HepG2 (cell line): ENCODE measurements around the gene SLIT3. TPM values are rescaled to one million over a fixed set of nuclear protein-coding genes. Genes with fewer than 3 reads are reported as not detected.

Experiments used
- ATAC-seq: fragments of 200-7000 bp; cut with Tn5 transposase; 3 replicates; pipeline ENCODE4 v1.9.1; 2020; ENCODE audit warnings: mild to moderate bottlenecking, moderate library complexity
- BruUV-seq: library from RNA; stranded (reverse); fragments of 400-500 nt; replicated peaks from 2 replicates; lab custom pipeline; 2021; lab: Mats Ljungman, UMichigan
- CTCF ChIA-PET: fragments of 300-600 bp; formaldehyde crosslinking; extraction: SDS; loops from one replicate; lab custom pipeline; 2021; ENCODE audit warnings: low total read pairs, inconsistent platforms, low intra/inter-chr PET ratio; lab: Yijun Ruan, JAX
- POLR2A ChIA-PET: fragments of 350-600 bp; sonication (Branson Sonifier 250); formaldehyde crosslinking; loops from one replicate; lab custom pipeline; 2020; ENCODE audit warnings: antibody characterized with exemption, inconsistent platforms; lab: Yijun Ruan, JAX
- DNase-seq: peaks from one replicate; pipeline ENCODE4 v3.0.0-alpha.2; 2015; ENCODE audit warnings: low spot score
- FAIRE-seq: peaks from 3 replicates; lab custom pipeline; 2011; peaks lifted over from hg19 to GRCh38; lab: Jason Lieb, UNC
- H2AFZ ChIP-seq: one replicate; pipeline ENCODE4 v1.6.1; 2011; ENCODE audit warnings: low read length, inconsistent platforms
- H3K27ac ChIP-seq: fragments of 300-600 bp; 3 replicates; pipeline ENCODE4 v1.8.0; 2011; ENCODE audit warnings: mixed run types, mild to moderate bottlenecking, mixed read lengths, low read length, inconsistent platforms; ENCODE audit not compliant: insufficient read depth; ENCODE audit errors: extremely low read length
- H3K27me3 ChIP-seq, 2 experiments: fragments of 200-600 bp in 1 of 2; 2 replicates in 1 of 2; 3 replicates in 1 of 2; pipeline versions ENCODE4 v1.6.0 to v1.8.0; 2011; ENCODE audit warnings: low read length in 2 of 2, mild to moderate bottlenecking in 2 of 2, moderate library complexity in 2 of 2, inconsistent platforms in 1 of 2; ENCODE audit not compliant: insufficient read depth in 2 of 2, control insufficient read depth in 1 of 2
- H3K36me3 ChIP-seq, 2 experiments: fragments of 200-600 bp in 1 of 2; replicated peaks in 1 of 2; 2 replicates in 1 of 2; 3 replicates in 1 of 2; pipeline versions ENCODE4 v1.5.1 to v1.8.0; 2011; ENCODE audit warnings: low read length in 2 of 2, inconsistent platforms in 1 of 2; ENCODE audit not compliant: insufficient read depth in 2 of 2, control insufficient read depth in 1 of 2
- H3K4me1 ChIP-seq: 2 replicates; pipeline ENCODE4 v1.5.1; 2012; ENCODE audit warnings: low read length, inconsistent platforms; ENCODE audit not compliant: insufficient read depth
- H3K4me2 ChIP-seq: 2 replicates; pipeline ENCODE4 v1.6.0; 2011; ENCODE audit warnings: low read depth, low read length, inconsistent platforms
- H3K4me3 ChIP-seq, 3 experiments: fragments of 200-600 bp in 1 of 3; sonication (generic), shearing (Covaris generic) in 1 of 3; replicated peaks in 1 of 3; 2 replicates each; pipeline ENCODE4 v1.5.1; 2011 to 2016; ENCODE audit warnings: low read length in 3 of 3, inconsistent platforms in 2 of 3, low read depth in 2 of 3, mild to moderate bottlenecking in 2 of 3, control low read depth in 1 of 3, mixed read lengths in 1 of 3; ENCODE audit not compliant: insufficient read depth in 1 of 3
- H3K79me2 ChIP-seq: one replicate; pipeline ENCODE4 v1.6.1; 2011; ENCODE audit warnings: low read length, inconsistent platforms; ENCODE audit not compliant: insufficient read depth
- H3K9ac ChIP-seq: 2 replicates; pipeline ENCODE4 v1.6.0; 2011; ENCODE audit warnings: mild to moderate bottlenecking, low read depth, low read length, inconsistent platforms; ENCODE audit not compliant: insufficient read depth
- H3K9me3 ChIP-seq: 2 replicates; pipeline ENCODE4 v1.5.1; 2012; ENCODE audit warnings: mild to moderate bottlenecking, low read length
- H4K20me1 ChIP-seq: 2 replicates; pipeline ENCODE4 v1.6.0; 2011; ENCODE audit warnings: inconsistent platforms, mild to moderate bottlenecking, low read length, moderate library complexity; ENCODE audit not compliant: insufficient read depth
- E2F5 ChIP-seq: sonication (generic); formaldehyde crosslinking; conservative IDR thresholded peaks from 2 replicates; pipeline ENCODE4 v1.4.0; 2020; ENCODE audit warnings: missing genetic modification reagents
- KLF9 ChIP-seq: IDR thresholded peaks from 2 replicates; pipeline ENCODE4 v1.6.1; 2016; ENCODE audit warnings: low read depth
- NFATC3 ChIP-seq: sonication (generic); formaldehyde crosslinking; IDR thresholded peaks from 2 replicates; pipeline ENCODE4 v1.5.1; 2020; ENCODE audit warnings: mild to moderate bottlenecking, missing genetic modification reagents
- REL ChIP-seq: sonication (generic); formaldehyde crosslinking; conservative IDR thresholded peaks from 2 replicates; pipeline ENCODE4 v1.8.0; 2022; ENCODE audit warnings: mild to moderate bottlenecking, missing genetic modification reagents, moderate library complexity
- REST ChIP-seq, 2 experiments: IDR thresholded peaks; 2 replicates each; pipeline ENCODE4 v1.6.1; 2011 to 2012; ENCODE audit warnings: low read length in 2 of 2, borderline replicate concordance in 1 of 2, low read depth in 1 of 2, mild to moderate bottlenecking in 1 of 2, moderate library complexity in 1 of 2
- ZNF256 ChIP-seq: sonication (generic); formaldehyde crosslinking; conservative IDR thresholded peaks from 2 replicates; pipeline ENCODE4 v1.4.0; 2020; ENCODE audit warnings: missing genetic modification reagents
- ZNF263 ChIP-seq: sonication (generic); formaldehyde crosslinking; IDR thresholded peaks from 2 replicates; pipeline ENCODE4 v1.4.0; 2020; ENCODE audit warnings: missing genetic modification reagents
- ZNF501 ChIP-seq: sonication (generic); formaldehyde crosslinking; IDR thresholded peaks from 2 replicates; pipeline ENCODE4 v1.5.1; 2020; ENCODE audit warnings: mild to moderate bottlenecking, moderate library complexity, missing genetic modification reagents
- ZNF790 ChIP-seq: sonication (generic); formaldehyde crosslinking; IDR thresholded peaks from 2 replicates; pipeline ENCODE4 v1.8.0; 2022; ENCODE audit warnings: missing genetic modification reagents, mild to moderate bottlenecking, borderline replicate concordance
- WGBS: methylation state at CpG from one replicate; pipeline ENCODE4 v1.1.6; 2017; ENCODE audit warnings: low lambda C conversion rate; 5-methylcytosine and 5-hydroxymethylcytosine counted together
- in situ Hi-C: cut with HindIII; loops from 2 replicates; pipeline ENCODE4 v1.10.0; 2017; ENCODE audit warnings: low pct_unique_long_range_greater_than_20kb; ENCODE audit not compliant: extremely low pct_ligation_motif_present
- intact Hi-C: fragments of 100-400 bp; cut with micrococcal nuclease; formaldehyde crosslinking; loops from one replicate; pipeline ENCODE4 v1.10.0; 2022; ENCODE audit not compliant: unreplicated experiment
- polyA plus RNA-seq, 8 experiments: library from polyadenylated mRNA; depleted of rRNA in 3 of 8; stranded (reverse) in 7 of 8; unstranded in 1 of 8; fragments of >200 nt; fragmentation: Illumina TruSeq in 4 of 8; extraction: Trizol in 4 of 8; gene quantifications; 2 replicates each; pipeline versions ENCODE4 v1.2.1 to v1.2.3, GENCODE V29; 2011 to 2016; ENCODE audit warnings: low read depth in 4 of 8, missing spikeins in 1 of 8, mixed read lengths in 1 of 8; ENCODE audit not compliant: insufficient read depth in 1 of 8
- total RNA-seq, 5 experiments: library from RNA; depleted of rRNA; stranded (reverse); fragments of >200 nt; fragmentation: Illumina TruSeq; extraction: Trizol; gene quantifications; 2 replicates each; pipeline ENCODE4 v1.2.3, GENCODE V29; 2016; ENCODE audit warnings: low read depth in 1 of 5
- TF ChIP-seq, protein P1 (sequence below): sonication (generic); formaldehyde crosslinking; IDR thresholded peaks from 2 replicates; pipeline ENCODE4 v1.5.0; 2020; ENCODE audit warnings: mild to moderate bottlenecking, missing genetic modification reagents
- TF ChIP-seq, protein P2 (sequence below): sonication (generic); formaldehyde crosslinking; IDR thresholded peaks from 2 replicates; pipeline ENCODE4 v1.4.0; 2020; ENCODE audit warnings: missing genetic modification reagents
- TF ChIP-seq, protein P3 (sequence below): conservative IDR thresholded peaks from 2 replicates; pipeline ENCODE4 v1.6.1; 2018; ENCODE audit warnings: missing genetic modification reagents

SLIT3 gene
- total and polyA plus RNA-seq, 2 of the 13 experiments (the other 11 are each of a cell fraction or from before 2014, with no cell fraction given): not detected

- Histone ChIP-seq H2AFZ (no peak overlapping the region), H3K79me2 (no peaks in the 10 kb centered on the region), H3K27ac (no peak overlapping the region), H3K36me3 (no peaks in the 10 kb centered on the region), H3K4me2 (no peak overlapping the region), H3K4me3 (no peak overlapping the region), H4K20me1 (no peaks in the 10 kb centered on the region), H3K9me3 (no peaks in the 10 kb centered on the region), H3K4me1 (peaks cover 27% of the 10 kb centered on the region), H3K9ac (no peak overlapping the region), H3K27me3 (peaks cover 1 to 21% of the 10 kb centered on the region in 2 experiments; a peak in 2 of 5 replicates)
- ATAC-seq: no peak
- ChIA-PET POLR2A (no interaction called here), CTCF (no interaction called here)
- no TSS peak for BruUV-seq
- no peak for FAIRE-seq
- in situ Hi-C loops (loop anchor here (25.0 kb wide), 2 partner anchors 437 to 888 kb away; partner anchors contain the start of gene SPDL1), intact Hi-C loops (no loop called here)
- DNase-seq: no peak
- 3% methylated on average over 5 of the region's 8 CpGs for WGBS
- no peak for TF ChIP-seq E2F5 (CRISPR knock-in tag)
- TF ChIP-seq KLF9: no peak
- TF ChIP-seq NFATC3 (CRISPR knock-in tag): no peak
- TF ChIP-seq ZNF256: no peak
- TF ChIP-seq ZNF263 (CRISPR knock-in tag): no peak
- no peak for TF ChIP-seq ZNF501
- TF ChIP-seq, protein P1, sequence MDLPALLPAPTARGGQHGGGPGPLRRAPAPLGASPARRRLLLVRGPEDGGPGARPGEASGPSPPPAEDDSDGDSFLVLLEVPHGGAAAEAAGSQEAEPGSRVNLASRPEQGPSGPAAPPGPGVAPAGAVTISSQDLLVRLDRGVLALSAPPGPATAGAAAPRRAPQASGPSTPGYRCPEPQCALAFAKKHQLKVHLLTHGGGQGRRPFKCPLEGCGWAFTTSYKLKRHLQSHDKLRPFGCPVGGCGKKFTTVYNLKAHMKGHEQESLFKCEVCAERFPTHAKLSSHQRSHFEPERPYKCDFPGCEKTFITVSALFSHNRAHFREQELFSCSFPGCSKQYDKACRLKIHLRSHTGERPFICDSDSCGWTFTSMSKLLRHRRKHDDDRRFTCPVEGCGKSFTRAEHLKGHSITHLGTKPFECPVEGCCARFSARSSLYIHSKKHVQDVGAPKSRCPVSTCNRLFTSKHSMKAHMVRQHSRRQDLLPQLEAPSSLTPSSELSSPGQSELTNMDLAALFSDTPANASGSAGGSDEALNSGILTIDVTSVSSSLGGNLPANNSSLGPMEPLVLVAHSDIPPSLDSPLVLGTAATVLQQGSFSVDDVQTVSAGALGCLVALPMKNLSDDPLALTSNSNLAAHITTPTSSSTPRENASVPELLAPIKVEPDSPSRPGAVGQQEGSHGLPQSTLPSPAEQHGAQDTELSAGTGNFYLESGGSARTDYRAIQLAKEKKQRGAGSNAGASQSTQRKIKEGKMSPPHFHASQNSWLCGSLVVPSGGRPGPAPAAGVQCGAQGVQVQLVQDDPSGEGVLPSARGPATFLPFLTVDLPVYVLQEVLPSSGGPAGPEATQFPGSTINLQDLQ: no peak
- no peak for TF ChIP-seq ZNF790 (CRISPR knock-in tag)
- TF ChIP-seq, protein P2, sequence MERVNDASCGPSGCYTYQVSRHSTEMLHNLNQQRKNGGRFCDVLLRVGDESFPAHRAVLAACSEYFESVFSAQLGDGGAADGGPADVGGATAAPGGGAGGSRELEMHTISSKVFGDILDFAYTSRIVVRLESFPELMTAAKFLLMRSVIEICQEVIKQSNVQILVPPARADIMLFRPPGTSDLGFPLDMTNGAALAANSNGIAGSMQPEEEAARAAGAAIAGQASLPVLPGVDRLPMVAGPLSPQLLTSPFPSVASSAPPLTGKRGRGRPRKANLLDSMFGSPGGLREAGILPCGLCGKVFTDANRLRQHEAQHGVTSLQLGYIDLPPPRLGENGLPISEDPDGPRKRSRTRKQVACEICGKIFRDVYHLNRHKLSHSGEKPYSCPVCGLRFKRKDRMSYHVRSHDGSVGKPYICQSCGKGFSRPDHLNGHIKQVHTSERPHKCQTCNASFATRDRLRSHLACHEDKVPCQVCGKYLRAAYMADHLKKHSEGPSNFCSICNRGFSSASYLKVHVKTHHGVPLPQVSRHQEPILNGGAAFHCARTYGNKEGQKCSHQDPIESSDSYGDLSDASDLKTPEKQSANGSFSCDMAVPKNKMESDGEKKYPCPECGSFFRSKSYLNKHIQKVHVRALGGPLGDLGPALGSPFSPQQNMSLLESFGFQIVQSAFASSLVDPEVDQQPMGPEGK (CRISPR knock-in tag): no peak
- TF ChIP-seq REL (CRISPR knock-in tag): no peak
- TF ChIP-seq, protein P3, sequence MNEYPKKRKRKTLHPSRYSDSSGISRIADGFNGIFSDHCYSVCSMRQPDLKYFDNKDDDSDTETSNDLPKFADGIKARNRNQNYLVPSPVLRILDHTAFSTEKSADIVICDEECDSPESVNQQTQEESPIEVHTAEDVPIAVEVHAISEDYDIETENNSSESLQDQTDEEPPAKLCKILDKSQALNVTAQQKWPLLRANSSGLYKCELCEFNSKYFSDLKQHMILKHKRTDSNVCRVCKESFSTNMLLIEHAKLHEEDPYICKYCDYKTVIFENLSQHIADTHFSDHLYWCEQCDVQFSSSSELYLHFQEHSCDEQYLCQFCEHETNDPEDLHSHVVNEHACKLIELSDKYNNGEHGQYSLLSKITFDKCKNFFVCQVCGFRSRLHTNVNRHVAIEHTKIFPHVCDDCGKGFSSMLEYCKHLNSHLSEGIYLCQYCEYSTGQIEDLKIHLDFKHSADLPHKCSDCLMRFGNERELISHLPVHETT (CRISPR knock-in tag): no peak
- TF ChIP-seq REST (IDR thresholded peaks at IDR 0.05; ENCODE audit: borderline replicate concordance in 1 of 2, low read depth in 1 of 2, low read length in 2 of 2): no peak
Measured at GRCh38 chr5:168699002-168699401, 601.9 kb downstream of the SLIT3 start.
